H1 (cell line): ENCODE measurements around the gene CTXN1.

ENCODE experiments used
- CEBPB ChIP-seq: IDR thresholded peaks from 2 replicates; pipeline ENCODE4 v1.6.1; 2012; ENCODE audit warnings: low read depth, low read length
- CTCF ChIP-seq, 3 experiments: IDR thresholded peaks; 1 replicate in 2 of 3; 2 replicates in 1 of 3; pipeline versions ENCODE4 v1.5.1 to v1.6.1; 2011; ENCODE audit warnings: low read length in 3 of 3, mild to moderate bottlenecking in 3 of 3, inconsistent platforms in 2 of 3, low read depth in 1 of 3, moderate library complexity in 1 of 3; ENCODE audit not compliant: insufficient read depth in 1 of 3; ENCODE audit errors: control extremely low read depth in 1 of 3
- GTF2F1 ChIP-seq: IDR thresholded peaks from 2 replicates; pipeline ENCODE4 v1.6.1; 2012; ENCODE audit warnings: low read depth, low read length, improper control_type of control experiment, borderline replicate concordance
- POLR2AphosphoS5 ChIP-seq: IDR thresholded peaks from 2 replicates; pipeline ENCODE4 v1.6.1; 2011; ENCODE audit warnings: low read depth, low read length
- RNF2 ChIP-seq: fragments of 200-900, 300-1000 bp; sonication (generic); IDR thresholded peaks from 2 replicates; pipeline ENCODE4 v1.7.1; 2016; ENCODE audit warnings: borderline replicate concordance, low read depth, mild to moderate bottlenecking, antibody characterized with exemption, low read length; ENCODE audit not compliant: poor library complexity, severe bottlenecking; ENCODE audit errors: missing control alignments
- SIX5 ChIP-seq: IDR thresholded peaks from 2 replicates; pipeline ENCODE4 v1.6.1; 2011; ENCODE audit warnings: mild to moderate bottlenecking, low read depth, low read length

GRCh38 chr19:7881910-7882309 lies 44.0 kb downstream of the CTXN1 start:
- no peak for TF ChIP-seq CTCF (IDR thresholded peaks at IDR 0.05; ENCODE audit: control extremely low read depth in 1 of 3, insufficient read depth in 1 of 3, low read depth in 1 of 3, low read length in 3 of 3)
- TF ChIP-seq POLR2AphosphoS5 = no peak
- TF ChIP-seq CEBPB = no peak
- TF ChIP-seq RNF2 = no peak
- TF ChIP-seq GTF2F1 = no peak
- no peak for TF ChIP-seq SIX5
